Left colon (tissue), 2 donors: ENCODE results near the gene TRMT10B. TPM values are rescaled to one million over a fixed set of nuclear protein-coding genes. Genes with fewer than 3 reads are reported as not detected.

Experiments used
- ATAC-seq: fragments of 200-7000 bp; cut with Tn5 transposase; one replicate; pipeline ENCODE4 v1.9.1; 2020; ENCODE audit warnings: mild to moderate bottlenecking, moderate library complexity
- DNase-seq, 2 donors: peaks; one replicate each; pipeline ENCODE4 v3.0.0-alpha.2; 2020
- intact Hi-C, 2 donors: fragments of 100-400 bp; cut with DNase I in 1 of 2; cut with micrococcal nuclease in 1 of 2; formaldehyde crosslinking; loops; one replicate each; pipeline versions ENCODE4 v1.11.2 to v1.14.0; 2022; cut with DNase I, micrococcal nuclease
- long read RNA-seq: library from polyadenylated mRNA; unstranded; transcript quantifications from one replicate; pipeline ENCODE4 v2.0.0, GENCODE V29; 2021
- total RNA-seq, 2 donors: library from RNA; stranded (reverse); fragmentation: NEBNext Ultra II Directional; extraction: Animal tissue kit (Norgen Biotek cat#: 25700); gene quantifications; one replicate each; pipeline ENCODE4 v1.2.1, GENCODE V29; 2021
- donor health status: DM: no; HTN: no; CAD: no.
- donor health status: DM: yes; HTN: yes; CAD: no.

Gene TRMT10B, protein sequence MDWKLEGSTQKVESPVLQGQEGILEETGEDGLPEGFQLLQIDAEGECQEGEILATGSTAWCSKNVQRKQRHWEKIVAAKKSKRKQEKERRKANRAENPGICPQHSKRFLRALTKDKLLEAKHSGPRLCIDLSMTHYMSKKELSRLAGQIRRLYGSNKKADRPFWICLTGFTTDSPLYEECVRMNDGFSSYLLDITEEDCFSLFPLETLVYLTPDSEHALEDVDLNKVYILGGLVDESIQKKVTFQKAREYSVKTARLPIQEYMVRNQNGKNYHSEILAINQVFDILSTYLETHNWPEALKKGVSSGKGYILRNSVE
- 1 to 10 TPM; 6.6 to 7.2 TPM for total RNA-seq
- long read RNA-seq, partial matches to known transcripts: 3 of 26 reads
- long read RNA-seq, other reads (novel, unspliced or antisense): 23 of 26 reads

DNA sequence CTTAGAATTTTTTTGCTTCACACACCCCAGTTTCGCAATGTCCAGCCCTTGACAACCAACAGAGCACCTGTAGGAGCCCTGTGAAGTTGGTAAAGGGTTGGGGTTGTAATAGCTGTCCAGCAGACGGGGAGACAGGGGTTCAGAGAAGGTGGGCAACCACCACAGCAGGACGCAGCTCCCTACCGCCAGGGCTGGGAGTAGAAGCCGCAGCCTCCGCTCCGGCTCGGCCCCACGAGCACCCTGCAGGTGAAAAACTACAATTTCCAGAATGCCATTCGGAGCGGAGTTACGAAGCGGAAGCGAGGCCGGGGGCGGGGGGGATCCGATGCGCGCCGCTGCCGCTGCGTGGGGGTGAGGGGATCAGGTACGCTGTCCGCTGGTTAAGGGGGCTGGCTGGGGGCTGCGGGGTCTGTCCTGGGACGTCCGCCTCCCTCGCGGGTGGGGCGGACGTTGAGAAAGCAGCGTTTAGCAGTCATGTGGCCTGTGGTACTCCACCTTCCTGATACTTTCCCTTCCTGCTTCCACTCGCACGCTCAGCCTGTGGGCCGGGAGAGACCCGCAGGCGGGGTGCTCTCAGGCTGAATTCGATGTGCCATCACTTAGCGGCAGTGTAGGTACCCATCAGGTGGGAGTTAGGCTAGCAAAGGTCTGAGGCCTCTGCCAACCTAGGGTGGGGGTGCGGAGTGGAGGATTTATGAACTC lies at the start of gene TRMT10B:
TRMT10B (plus strand) TSS at position 317 of the 702 bp plus-strand sequence. CDS start 8,127 bp downstream, outside the sequence.
- ATAC-seq (peak; percentile 95), DNase-seq (peak; percentile 54 to 73)
- intact Hi-C loops: loop anchor here in 1 of 2 donors (10.0 kb wide), 1 partner anchor 199 kb away; no protein-coding TSS in a partner anchor

DNA sequence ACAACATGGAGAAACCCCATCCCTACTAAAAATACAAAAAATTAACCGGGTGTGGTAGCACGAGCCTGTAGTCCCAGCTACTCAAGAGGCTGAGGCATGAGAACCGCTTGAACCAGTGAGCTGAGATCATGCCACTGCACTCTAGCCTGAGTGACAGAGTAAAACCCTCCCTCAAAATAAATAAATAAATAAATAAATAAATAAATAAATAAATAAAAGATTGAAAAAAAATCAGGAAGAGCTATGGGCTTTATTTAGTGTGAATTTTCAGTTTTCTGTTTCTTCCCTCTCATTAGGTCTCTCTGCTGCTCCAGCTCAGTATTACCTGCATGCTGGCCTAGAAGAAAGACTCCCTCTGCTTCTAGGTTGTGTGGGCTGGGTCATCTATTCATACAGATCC lies 47.8 kb upstream of the TRMT10B start:
- ATAC-seq: no peak
- intact Hi-C loops: no loop called here
- no peak for DNase-seq

DNA sequence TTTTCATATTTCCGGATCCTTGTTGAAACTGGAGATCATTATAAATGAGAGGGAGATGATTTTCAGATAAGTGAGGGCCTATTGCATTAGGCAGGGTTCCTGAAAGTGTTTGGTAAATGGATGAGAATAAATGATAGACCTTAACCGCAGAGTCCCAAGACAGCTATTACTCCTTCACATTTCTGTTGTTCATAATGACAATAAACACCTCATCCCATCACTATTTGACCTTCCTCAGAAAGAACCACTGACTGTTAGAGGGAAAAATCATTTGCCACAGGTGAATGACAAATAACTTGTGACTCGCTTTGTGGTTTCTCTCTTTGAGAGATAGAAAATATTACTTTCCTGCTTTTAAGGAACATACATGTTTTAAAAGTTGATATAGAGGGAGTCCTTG lies 47.3 kb upstream of the TRMT10B start:
- DNase-seq (no peak), ATAC-seq (no peak)
- intact Hi-C loops: no loop called here

DNA sequence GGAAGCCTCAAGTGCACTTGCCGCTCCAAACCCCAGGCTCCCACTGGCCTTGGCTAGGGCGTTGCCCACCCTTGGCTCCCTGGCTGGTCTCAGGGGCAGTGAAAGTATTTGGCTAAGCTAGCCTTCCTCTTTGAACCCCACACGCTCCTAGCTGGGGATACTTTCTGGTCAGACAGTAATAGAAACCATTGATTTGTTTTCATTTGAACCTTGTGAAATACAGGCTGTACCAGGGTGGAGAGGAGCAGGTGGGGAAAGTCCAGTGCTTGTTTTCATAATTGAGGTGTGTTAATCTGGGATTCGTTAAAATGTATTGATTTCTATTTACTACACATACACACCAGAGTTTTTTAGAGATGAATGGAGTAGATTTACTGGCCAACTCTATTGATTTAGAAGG lies 45.9 kb upstream of the TRMT10B start:
- no peak for DNase-seq
- ATAC-seq: no peak
- intact Hi-C loops: no loop called here

DNA sequence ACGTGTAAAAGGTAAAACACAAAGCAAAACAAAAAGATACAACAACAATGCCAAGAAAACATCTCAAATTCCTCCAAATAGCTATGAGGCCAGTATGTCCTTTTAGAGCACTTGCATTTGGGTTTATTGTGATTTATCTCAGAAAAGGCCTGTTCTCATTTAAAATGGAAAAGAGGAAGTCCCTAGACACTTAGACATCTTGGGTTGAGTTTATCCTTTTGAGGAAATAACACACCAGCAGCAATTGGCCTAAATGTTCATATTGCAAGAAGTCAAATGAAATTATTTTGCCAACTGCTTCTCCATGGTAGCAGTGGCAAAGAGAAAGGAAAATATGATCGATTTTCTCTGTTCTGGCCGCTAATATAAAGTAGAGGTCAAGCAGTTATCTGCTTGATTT lies 43.6 kb upstream of the TRMT10B start:
- ATAC-seq (no peak), DNase-seq (no peak)
- intact Hi-C loops: no loop called here

DNA sequence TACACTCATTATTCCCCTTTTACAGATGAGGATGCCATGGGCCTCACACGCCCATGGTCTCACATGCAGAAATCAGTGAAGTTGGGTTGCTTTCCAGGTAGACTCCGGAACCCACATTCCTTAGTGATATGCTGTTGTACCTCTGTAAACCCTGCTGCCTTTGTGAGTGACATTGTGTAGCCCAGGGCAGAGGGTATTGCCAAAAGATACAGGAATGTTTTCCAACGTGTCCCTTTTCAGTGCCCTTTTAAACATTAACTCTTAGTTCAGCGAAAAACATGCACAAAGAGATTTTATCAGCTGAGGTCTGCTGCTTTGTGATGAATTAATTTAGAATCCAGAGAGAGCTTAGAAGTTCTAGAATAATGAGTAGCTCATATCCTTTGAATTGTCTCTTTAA lies 38.3 kb upstream of the TRMT10B start:
- no peak for ATAC-seq
- intact Hi-C loops: no loop called here
- no peak for DNase-seq

DNA sequence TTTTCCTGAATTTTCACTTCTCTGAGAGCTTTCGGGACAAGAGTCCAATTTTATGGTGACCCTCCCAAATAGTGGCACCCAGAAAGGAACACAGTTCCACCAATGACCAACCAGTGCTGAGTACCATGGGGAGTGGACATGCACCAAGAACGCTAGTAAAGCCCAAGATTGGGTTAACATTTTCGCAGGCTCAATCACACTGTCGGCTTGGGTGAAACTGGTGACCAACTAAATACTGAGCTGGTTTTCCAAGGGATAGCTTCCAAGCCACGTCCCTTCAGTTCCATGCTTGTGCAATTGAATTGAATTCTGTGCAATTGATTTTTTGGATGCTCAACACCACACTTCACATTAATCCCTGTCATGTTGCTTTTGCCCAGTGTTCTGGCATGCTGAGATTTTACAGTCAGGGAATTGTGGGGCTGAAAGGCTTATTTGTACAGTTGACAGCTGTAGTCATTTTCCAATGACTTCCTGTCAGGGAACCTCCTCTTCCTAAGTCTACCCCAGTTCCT lies 37.6 kb upstream of the TRMT10B start:
- no peak for DNase-seq
- intact Hi-C loops: no loop called here
- no peak for ATAC-seq

DNA sequence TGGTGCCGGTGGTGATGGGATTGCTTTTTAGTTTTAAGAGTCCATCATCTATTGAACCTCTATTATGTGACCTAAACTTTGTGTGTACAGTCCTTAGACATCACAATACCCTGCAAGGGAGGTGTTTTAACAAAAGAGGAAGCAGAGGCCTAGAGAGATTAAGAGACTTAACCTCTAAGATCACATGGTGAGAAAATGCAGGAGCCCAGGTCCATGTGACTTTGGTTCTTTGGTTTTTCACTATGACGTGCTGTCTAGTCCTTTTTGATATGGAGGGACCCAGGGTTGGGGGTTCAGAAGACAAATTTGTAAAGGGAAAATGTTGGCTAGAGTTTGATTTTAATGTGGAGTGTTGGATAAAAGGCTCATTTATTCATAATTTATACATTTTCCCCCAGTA lies 34.1 kb upstream of the TRMT10B start:
- no peak for DNase-seq
- ATAC-seq: no peak
- intact Hi-C loops: no loop called here

DNA sequence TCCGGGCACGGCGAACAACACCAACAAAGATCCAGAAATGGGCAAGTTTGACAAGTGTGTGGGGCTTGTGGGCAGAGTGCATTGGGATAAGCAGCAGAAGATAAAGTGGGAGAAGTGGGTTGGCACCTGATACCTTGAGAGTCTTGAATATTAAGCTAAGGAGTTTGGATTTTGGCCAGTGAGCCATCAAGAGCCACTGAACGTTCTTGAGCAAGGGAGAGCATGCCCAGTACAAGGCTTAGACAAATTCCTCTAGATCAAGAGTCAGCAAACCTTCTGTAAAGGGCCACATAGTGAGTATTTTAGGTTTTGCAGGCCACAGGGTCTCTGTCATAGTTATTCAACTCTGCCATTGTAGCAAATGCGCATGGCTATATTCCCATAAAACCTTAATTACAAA lies 26.6 kb upstream of the TRMT10B start:
- DNase-seq: no peak
- intact Hi-C loops: no loop called here
- ATAC-seq: no peak

DNA sequence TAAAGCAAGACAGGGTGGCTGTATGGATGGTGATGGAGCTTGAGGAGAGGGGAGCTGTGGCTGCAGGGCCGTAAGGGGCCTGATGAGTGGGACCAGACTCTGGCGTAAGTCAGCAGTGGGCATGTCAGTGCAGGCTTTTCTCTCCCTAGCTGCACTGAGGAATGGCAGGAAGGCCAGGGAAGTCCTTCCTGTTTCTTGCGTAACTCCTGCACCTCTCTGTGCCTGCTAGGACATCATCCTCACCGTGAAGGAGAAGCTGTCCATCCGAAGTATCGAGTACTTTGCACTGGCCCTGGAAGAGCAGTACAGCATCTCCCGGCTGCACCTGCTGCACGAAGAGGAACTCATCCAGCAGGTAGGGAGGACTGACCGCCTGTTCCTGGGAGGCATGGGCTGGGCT lies 24.1 kb upstream of the TRMT10B start:
- no peak for ATAC-seq
- intact Hi-C loops: no loop called here
- DNase-seq: no peak

DNA sequence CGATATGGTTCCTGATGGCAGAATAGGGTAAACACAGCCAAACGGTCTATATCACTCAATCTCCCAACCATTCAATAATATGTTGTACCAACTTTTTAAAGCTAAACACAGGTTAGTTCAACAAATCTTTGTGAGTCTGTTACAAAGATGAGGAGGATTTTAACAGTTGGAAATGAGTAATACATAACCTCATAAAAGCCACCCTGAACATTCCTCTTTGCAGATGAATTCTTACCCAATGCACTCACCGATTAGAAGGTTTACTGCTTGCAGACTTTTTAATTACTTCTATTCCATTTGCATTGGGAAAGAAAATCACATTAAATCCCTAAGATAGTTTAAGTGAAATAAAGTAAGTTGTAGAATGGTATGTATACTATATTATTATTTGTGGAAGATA lies 23.3 kb upstream of the TRMT10B start:
- ATAC-seq (no peak), DNase-seq (no peak)
- intact Hi-C loops: no loop called here

DNA sequence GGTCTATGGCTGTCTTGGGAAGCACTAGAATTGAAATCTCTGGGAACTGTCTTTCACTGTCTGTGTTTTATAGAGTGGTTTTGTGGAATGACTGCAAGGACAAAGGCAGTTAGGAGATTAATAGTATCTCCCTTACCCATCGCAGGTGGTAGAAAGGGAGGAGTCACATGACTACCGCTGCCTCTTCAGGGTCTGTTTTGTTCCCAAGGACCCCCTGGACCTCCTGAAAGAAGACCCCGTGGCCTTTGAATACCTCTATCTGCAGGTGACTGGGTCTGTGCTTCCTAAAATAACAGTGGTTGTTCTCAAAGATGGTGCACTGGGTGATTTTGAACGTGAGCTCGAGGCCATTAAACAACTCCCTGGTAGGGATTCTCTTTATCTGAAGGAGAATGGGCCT lies 22.8 kb upstream of the TRMT10B start:
- intact Hi-C loops: no loop called here
- ATAC-seq (no peak), DNase-seq (no peak)

DNA sequence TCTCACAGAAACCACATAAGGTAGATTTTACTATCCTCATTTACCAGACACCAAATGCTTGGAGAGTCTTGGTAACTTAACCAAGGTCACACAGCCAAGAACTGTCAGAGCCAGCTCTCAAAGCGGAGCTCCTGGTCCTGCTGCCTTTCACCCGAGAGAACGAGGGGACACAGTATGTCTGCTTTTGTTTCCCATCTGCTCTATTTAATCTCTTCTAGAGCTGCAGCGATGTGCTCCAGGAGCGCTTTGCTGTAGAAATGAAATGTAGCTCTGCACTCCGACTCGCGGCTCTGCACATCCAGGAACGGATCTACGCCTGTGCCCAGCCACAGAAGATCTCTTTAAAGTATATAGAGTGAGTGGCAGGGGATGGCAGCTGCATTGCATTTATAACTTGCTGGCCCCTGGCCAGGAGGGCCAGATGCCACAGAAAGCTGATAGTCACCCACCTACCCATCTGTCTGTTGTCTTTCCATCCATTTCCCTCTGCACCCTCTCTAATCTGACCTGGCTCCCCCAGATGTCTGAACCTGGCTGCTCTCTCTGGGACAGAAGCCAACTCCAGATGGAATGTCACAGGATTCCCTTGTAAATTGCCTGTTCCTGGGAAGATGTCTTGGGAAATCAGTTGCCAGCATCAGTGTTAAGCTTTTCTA lies 21.4 kb upstream of the TRMT10B start:
- no peak for ATAC-seq
- intact Hi-C loops: no loop called here
- no peak for DNase-seq

DNA sequence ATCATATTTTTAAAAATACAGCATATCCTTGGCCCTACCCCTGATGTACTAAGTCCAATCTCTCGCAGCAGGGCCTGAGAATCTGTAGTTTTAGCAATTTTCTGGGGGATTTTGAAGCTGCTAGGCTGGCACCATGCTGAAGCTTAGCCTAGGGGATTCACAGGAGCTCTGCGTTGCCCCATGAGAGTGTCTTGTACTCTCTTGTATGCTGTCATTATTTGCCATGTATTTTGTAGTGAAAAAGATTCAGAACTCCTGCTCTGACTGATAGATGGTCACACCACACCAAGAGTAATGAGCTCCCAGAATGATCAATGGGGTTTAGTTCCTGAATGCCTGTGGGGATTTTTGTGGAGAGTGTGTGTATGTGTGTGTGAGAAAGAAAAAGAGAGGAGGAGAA lies 20.7 kb upstream of the TRMT10B start:
- intact Hi-C loops: no loop called here
- ATAC-seq (no peak), DNase-seq (no peak)

DNA sequence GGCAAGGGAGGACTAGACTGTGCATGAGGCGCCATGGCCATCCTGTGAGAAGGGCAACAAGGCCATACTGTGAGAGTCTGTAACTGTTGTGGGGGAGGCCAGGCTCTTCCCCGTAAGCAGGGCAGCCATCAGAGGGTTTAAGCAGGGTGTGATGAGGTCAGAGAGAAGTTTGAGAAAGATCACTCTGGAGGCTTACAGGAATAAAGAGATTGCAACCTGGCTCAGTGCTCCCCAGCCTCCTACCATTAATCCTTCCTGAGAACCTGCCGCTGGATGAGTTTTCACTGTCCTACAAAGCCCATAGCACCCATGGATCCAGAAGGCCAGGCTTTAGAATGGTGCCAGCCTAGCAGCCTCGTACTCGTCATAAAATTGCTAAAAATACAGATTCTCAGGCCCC lies 14.4 kb upstream of the TRMT10B start:
- intact Hi-C loops: no loop called here
- DNase-seq: no peak
- ATAC-seq: no peak

DNA sequence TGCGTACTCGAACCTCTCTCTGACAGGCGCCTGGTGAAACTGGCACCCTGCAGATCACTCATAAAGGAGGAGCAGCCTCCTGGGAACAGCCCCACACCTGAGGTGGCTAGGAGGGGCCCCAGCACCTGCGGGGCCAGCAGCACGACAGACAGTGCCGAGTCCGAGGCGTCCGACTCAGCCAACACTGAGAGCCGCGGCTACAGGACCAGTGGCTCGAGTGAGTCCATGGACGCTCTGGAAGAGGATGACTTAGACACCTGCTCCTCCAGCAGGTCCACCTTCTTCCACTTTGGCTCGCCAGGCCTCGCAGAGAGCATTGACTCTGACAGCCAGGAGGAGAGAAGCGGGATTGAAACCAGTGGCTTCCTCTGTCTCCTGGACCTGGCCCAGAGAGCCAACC lies 13.5 kb upstream of the TRMT10B start:
- ATAC-seq (no peak), DNase-seq (no peak)
- intact Hi-C loops: no loop called here

DNA sequence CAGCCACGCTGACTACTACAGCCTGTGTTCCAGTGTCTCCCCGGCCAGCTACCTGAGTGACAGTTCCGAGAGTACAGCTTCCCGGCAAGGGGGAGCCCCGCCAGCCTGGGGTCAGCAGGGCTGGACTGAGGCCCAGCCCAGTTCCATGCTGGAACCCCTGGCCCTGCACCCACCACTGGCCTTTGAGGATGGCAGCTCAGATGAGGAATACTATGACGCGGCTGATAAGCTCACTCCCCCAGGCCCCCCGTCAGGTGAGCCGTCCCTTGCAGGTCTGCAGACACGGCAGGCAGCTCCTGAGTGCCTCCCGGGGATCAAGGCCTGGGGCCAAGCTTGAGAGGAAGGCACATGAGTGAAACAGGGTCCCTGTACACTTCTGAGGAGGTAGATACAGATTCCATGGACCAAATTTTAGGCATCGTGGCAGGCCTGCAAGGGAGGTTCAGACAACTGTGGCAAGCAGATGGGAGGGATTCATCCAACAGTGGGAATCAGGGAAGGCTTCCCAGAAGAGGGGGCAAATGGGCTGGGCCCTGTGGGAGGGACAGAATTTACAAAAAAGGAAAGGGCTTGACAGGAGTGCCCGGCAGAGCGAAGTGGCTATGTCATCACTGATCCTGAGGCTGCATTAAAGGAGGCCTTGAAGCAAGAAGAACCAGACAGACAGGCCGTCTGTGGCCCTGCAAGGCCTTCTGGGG lies 12.8 kb upstream of the TRMT10B start:
- intact Hi-C loops: no loop called here
- no peak for DNase-seq
- no peak for ATAC-seq

DNA sequence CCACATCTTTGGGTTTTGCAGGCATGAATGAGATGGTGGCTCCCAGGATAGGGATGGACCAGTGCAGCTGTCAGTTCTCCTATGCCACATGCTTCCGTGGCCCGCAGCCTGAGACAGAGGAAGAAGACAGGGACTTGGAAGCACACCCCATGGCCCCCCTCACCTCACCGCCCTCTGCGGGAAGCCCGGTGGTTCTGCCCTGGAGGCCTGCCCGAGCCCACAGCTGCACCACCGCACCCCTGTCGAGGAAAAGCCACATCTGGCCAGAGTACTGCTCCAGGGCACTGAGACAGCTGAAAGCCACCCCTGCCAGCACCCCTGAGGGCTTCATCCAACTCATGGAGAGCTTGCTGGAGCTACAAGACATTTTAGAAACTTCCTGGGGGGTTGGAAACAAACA lies 7.6 kb upstream of the TRMT10B start:
- intact Hi-C loops: no loop called here
- DNase-seq (no peak), ATAC-seq (no peak)
